Hepatocyte (in vitro differentiated cells): ENCODE results near the gene CCL27.

ENCODE experiments used
- CTCF ChIP-seq: fragments of 200-600 bp; sonication (generic); IDR thresholded peaks from 2 replicates; pipeline ENCODE4 v1.5.1; 2016; ENCODE audit warnings: antibody characterized with exemption, mild to moderate bottlenecking; ENCODE audit not compliant: poor library complexity
- EZH2 ChIP-seq: fragments of 200-600 bp; sonication (generic); IDR thresholded peaks from 2 replicates; pipeline ENCODE4 v1.6.1; 2016; ENCODE audit warnings: antibody characterized with exemption, mild to moderate bottlenecking, borderline replicate concordance
- EZH2phosphoT487 ChIP-seq: fragments of 200-600 bp; sonication (generic); IDR thresholded peaks from one replicate; pipeline ENCODE4 v1.6.1; 2018; ENCODE audit warnings: antibody characterized with exemption, mild to moderate bottlenecking, low read depth, moderate library complexity; ENCODE audit not compliant: unreplicated experiment, severe bottlenecking

- TF ChIP-seq CTCF (no peak), EZH2phosphoT487 (no peak), EZH2 (no peak)
These were observed 8.0 kb downstream of the CCL27 start for GRCh38 chr9:34654323-34655051.
